GM21528 (cell line): ENCODE data around the gene KSR2.
"Not testable (repeated sequence)": the region's sequence is repeated elsewhere in the genome, so short reads cannot be mapped to it uniquely, and the experiment has no call there.

ENCODE experiments used
- ATAC-seq: cut with Tn5 transposase; IDR thresholded peaks from one replicate; pipeline ENCODE4 v1.9.1; 2021; ENCODE audit warnings: mild to moderate bottlenecking, moderate library complexity; ENCODE audit not compliant: unreplicated experiment, low FRiP score

Gene KSR2

GRCh38 chr12:117968826-117969659 is at the start of gene KSR2:
Gene KSR2 (minus strand): TSS chr12:117968990. CDS start chr12:117968255, 735 bp downstream.
- ATAC-seq: peak; percentile 77

GRCh38 chr12:118017926-118018325 is 49.1 kb upstream of the KSR2 start:
- no peak for ATAC-seq

DNA sequence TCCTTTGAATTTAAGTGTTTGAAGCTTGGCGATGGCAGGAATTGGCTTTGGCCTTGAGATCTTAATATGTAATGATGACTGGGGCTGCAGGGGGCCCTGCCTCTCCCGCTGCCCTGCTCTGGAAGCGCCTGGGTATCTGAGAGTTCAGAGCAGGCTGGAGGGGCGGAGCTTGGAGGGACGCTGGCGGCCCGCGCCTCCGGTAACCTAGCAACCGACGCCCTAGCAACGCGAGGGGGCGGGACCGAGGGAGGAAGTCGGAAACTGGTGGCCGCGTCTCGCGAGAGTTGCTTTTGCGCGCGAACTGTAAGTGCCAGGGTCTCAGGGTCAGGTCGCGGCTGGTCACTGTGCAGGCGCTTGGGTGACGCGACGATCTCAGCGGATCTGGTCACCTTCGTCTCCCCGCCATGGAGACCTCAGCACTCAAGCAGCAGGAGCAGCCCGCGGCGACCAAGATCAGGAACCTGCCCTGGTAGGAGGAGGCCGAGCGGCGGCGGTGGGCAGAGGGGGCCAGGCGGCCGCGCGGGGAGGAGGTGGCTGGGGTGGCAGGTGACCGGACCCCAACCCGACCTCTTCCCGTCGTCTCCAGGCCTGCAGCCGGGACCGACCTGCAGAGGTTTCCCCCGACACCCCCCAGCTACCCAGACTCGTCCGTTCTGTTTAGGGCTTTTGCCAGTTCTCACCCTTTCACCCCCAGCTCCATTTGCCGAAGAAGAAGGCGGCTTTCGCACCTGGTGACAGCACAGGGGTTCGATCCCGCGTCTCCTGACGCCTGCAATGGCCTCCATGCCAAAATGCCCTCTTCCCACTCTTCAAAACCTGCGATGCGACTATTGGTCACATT is 47.9 kb upstream of the KSR2 start, which contains the start of gene RFC5:
RFC5 (plus strand) TSS at position 280 of the 841 bp plus-strand sequence; CDS start at position 405, 125 bp downstream.
- peak; percentile 99 for ATAC-seq

DNA sequence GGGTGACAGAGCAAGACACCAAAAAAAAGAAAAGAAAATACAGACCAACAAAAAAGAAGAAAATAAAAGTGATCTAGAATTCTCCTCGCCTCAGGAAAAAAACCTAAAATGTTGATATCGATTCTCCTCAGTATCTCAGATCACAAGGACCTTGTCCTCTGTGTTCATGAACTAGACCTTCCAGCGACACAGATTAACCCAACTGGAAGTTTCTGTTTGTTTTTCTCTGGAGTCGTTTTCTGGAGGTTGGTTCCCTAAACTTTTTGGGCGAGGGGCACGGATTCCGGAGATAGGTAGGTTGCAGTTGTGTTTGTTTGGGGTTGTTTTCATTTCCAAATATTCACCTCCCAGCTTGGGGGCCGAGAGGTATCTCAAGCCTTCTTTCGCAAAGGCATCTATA is 47.2 kb upstream of the KSR2 start:
- ATAC-seq: no peak

DNA sequence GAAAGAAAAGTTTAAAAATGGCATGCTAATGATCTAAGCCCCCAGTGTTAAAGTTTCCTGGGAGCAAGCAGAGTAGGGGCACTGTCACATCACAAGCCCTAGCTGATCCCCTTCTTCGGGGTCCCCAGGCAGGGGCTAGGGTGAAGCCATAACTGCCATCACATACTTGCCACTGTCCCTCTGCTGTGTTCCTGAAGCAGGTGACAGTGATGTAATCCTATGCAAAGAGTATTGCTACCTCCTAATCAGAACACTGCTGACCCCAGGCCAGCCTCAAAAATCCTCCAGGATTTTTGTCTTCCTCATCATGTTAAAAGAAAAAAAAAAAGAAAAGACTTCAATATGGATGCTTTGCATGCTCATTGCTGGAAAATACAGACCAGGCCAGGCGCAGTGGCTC is 46.5 kb upstream of the KSR2 start:
- ATAC-seq: no peak

GRCh38 chr12:118013283-118013682 is 44.5 kb upstream of the KSR2 start:
- ATAC-seq: no peak

- no peak for ATAC-seq
These were observed 43.2 kb upstream of the KSR2 start for GRCh38 chr12:118011961-118012360.

DNA sequence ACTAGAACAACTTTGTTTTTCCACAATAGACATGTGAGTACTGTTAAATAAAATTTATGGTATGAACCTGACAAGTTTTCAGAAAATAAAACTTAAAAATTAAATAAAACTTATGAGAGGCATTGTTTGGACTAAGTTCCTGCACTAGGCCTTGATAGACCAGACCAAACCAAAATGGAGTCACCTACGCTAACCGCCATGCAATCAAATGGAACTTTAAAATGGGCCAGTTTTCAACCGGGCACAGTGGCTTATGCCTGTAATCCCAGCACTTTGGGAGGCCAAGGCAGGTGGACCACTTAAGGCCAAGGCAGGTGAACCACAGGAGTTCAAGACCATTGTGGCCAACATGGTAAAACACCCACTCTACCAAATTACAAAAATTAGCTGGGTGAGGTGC is 42.6 kb upstream of the KSR2 start:
- ATAC-seq: no peak

DNA sequence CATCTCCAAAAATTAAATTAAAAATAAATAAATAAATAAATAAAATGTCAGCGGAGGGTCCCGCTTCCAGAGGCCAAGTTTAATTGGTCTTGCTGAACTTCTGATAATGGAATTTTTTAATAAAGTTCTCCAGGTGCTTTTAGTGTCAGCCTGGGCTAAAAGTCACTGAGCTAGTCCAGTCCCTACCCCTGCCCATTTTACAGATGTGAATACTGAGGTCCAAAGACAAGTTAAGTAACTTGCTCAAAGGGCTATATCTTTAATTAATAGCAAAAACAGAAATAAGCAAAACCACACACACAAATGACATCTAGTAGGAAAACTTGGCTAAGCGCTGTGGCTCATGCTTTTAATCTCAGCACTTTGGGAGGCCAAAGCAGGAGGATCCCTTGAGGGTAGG is 42.1 kb upstream of the KSR2 start:
- no peak for ATAC-seq

DNA sequence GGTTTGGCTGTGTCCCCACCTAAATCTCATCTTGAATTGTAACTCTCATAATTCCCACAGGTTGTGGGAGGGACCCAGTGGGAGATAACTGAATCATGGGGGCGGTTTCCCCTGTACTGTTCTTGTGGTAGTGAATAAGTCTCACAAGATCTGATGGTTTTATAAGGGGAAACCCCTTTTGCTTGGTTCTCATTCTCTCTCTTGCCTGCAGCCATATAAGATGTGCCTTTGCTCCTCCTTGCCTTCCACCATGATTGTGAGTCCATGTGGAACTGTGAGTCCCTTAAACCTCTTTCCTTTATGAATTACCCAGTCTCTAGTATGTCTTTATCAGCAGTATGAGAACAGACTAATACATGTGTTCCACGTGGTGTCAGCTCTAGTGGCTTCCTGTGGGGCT is 31.0 kb upstream of the KSR2 start:
- ATAC-seq: not testable (repeated sequence)

GRCh38 chr12:117998719-117999118 is 29.9 kb upstream of the KSR2 start:
- no peak for ATAC-seq

GRCh38 chr12:117994551-117995438 is 26.0 kb upstream of the KSR2 start:
- no peak for ATAC-seq

- ATAC-seq: no peak
These were observed 18.1 kb upstream of the KSR2 start for GRCh38 chr12:117986705-117987469.

DNA sequence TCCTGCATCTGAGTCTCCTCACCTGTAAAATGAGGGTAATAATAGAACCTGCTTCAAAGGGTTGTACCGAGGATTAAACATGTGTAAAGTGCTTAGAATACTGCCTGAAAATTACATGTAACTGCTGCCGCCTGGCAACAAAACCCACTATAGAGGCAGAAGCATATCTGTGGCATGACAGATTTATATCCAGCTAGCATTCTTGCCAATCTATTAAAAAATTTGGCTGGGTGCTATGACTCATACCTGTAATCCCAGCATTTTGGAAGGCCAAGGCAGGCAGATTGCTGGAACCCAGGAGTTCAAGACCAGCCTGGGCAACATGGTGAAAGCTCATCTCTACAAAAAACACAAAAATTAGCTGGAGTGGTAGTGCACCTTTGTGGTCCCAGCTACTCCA is 16.4 kb upstream of the KSR2 start:
- ATAC-seq: no peak

- no peak for ATAC-seq
These were observed 12.5 kb upstream of the KSR2 start for GRCh38 chr12:117981267-117981666.

DNA sequence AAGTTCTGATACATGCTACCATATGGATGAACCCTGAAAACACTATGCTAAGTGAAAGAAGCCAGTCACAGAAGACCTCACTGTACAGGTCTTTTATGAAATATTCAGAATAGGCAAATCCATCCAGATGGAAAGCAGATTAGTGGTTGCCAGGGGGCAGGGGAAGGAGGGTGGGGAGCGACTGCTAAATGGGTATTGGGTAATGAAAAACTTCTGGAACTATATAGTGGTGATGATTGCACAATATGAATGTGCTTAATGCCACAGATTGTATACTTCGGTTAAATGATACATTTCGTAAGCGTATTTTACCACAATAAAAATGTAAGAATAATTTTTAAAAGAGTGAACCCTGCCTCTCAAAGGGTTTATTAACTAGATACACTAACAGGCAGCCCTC is 11.8 kb upstream of the KSR2 start:
- ATAC-seq: no peak

- ATAC-seq: no peak
These were observed 8.6 kb upstream of the KSR2 start for GRCh38 chr12:117977373-117977772.

DNA sequence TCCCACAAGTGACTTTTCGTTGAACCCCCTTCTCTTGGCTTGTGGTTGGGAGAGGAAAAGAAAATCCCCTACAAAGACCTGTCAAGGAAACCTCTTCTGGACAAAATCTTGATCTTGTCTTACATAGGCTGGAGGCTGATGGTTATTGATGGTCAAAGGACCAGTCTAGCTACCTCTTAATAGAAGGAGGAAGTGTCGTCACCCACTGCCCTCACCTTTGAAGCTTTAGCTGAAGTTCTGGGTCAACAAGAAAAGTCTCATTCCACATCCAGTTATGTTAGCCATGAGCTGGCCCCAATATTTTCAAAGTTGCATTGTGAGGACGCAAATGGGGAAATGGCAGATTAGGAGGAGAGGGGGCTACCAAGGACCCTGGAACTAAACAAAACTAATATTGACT is 6.2 kb upstream of the KSR2 start:
- ATAC-seq: no peak

DNA sequence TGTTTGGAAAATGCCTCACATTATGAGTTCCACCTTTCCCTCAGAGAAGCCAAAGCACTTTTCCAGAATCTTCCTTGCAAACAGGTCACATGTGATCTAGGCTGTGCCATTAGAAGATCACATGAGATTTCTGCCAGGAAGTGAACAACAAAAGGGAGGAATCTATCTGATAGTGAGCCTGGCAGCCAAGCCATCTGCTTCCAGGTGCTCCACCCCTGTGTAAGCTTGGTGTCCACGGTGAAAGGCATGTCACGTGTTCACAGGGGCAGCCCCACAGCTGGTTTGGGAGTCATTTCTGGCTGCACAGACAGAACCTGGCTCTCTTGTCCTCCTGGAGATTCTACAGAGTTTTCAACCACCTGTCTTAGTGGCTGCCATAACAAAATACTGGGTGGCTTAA is 3.5 kb upstream of the KSR2 start:
- no peak for ATAC-seq

DNA sequence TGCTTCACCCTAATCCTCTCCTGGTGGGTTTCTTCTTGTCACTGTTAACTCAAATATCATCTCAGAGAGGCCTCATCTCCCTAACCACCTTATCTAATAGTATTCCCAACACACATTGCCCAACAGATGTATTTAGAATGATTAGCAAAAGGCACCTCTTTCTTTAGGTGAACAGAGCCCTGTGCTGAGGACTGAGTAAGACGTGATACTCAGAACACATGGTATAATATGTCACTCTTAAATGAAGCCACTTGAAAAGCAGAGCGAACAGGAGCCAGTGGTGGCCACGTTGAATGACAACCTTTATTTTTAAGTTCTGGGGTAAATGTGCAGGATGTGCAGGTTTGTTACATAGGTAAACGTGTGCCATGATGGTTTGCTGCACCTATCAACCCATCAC is 1.5 kb upstream of the KSR2 start:
- no peak for ATAC-seq
